HL-60 (cell line): Measurements from ENCODE around the gene ARPP21.

ENCODE experiments used
- GABPA ChIP-seq: IDR thresholded peaks from 2 replicates; pipeline ENCODE4 v1.6.1; 2012; ENCODE audit warnings: low read depth
- TF ChIP-seq, protein P1 (sequence below): IDR thresholded peaks from one replicate; pipeline ENCODE4 v1.5.1; 2011; ENCODE audit warnings: low read length, control low read depth, inconsistent platforms; ENCODE audit not compliant: insufficient read depth

DNA sequence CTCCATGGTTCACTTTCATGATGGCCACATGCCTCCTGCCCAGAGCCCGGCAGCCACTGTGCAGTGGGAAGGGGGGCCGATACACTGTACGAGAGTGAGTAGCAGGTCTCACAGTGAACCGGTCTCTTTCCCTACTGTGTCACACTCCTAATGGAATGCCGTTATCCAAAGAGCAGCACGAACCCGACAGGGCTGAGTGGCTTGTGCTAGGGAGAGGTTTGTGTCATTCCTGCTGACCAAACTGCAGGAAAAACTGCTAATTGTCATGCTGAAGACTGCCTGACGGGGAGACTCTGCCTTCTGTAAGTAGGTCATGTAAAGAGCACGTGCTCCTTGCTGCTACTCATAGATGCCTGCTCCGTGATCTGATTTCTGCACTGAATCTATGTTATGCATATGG lies 105.1 kb downstream of the ARPP21 start:
- TF ChIP-seq, protein P1, sequence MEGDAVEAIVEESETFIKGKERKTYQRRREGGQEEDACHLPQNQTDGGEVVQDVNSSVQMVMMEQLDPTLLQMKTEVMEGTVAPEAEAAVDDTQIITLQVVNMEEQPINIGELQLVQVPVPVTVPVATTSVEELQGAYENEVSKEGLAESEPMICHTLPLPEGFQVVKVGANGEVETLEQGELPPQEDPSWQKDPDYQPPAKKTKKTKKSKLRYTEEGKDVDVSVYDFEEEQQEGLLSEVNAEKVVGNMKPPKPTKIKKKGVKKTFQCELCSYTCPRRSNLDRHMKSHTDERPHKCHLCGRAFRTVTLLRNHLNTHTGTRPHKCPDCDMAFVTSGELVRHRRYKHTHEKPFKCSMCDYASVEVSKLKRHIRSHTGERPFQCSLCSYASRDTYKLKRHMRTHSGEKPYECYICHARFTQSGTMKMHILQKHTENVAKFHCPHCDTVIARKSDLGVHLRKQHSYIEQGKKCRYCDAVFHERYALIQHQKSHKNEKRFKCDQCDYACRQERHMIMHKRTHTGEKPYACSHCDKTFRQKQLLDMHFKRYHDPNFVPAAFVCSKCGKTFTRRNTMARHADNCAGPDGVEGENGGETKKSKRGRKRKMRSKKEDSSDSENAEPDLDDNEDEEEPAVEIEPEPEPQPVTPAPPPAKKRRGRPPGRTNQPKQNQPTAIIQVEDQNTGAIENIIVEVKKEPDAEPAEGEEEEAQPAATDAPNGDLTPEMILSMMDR: no peak
- TF ChIP-seq GABPA: no peak
